ENCODE data around the gene GNAO1.

GNAO1 gene

DNA sequence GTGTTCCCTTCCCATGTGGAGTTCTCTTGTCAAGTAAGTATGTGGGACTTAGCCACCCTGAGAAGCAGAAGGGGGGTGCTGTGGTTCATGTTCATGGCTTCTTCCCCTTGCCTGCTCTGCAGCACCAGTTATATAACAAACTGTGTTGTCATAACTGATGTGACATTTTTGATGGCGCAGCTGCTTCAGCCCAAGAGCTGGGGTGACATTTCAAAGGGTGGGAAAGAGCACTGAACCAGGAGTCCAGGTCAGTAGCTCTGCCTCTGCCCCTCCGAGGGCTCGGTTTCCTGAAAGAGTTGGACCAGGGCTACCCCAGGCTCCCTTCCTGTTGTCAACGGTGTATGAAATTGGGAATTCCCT lies 7.4 kb downstream of the GNAO1 start:
- no peak for DNase-seq

DNA sequence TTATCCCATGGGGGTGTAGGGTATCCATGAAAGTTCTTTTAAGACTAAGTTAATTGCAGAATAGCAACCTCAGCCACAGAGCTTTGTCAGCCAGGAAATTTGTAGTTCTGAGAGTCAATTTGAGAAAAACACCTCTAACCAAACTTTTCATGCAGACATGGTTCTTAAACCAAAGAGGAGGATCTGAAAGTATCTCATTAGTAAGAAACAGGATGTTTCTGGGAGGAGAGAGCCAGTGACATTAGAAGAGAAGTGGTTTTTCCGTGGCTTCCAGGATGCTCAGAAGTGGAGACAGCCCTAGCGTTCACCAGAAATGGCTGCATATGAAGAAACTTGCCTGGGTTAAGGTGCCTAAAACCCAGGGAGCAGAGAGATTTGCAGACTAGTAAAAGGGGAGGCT lies 7.9 kb downstream of the GNAO1 start:
- no peak for DNase-seq

DNA sequence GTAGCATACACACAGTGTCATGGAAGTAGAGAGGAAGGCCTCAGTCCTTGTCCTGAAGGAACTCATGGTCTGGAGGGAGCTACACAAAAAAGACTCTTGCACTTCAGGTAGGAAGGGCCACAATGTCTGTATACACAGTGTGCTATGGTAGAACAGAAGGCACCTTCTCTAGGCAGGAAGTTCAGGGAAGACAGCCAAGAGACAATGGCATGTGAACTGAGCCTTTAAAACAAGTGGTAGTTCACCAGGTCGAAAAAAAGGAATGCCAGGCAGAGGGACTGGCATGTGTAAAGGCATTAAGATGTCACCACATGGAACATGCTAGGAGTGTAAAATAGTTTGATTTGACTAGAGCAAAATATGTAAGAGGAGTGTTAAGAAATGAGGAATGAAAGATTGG lies 9.7 kb downstream of the GNAO1 start:
- no peak for DNase-seq

DNA sequence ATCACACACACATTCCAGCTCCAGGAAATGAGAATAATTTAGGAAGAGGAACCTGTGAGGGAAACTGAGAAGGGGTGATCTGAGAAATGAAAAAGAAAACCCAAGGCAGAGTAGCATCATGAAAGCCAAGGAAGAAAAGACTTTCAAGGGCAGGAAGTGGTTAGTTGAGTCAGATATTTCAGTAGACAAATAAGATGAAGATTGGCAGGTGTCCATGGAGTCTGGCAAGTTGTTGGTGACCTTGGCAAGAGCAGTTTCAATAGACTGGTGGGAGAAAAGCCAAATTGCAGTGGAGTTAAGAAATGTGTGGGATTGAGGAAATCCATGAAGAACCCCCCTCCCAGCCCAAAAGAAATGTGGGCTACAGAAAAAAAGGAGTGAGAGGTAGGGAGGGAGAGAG lies 10.7 kb downstream of the GNAO1 start:
- DNase-seq: peak; percentile 17

DNA sequence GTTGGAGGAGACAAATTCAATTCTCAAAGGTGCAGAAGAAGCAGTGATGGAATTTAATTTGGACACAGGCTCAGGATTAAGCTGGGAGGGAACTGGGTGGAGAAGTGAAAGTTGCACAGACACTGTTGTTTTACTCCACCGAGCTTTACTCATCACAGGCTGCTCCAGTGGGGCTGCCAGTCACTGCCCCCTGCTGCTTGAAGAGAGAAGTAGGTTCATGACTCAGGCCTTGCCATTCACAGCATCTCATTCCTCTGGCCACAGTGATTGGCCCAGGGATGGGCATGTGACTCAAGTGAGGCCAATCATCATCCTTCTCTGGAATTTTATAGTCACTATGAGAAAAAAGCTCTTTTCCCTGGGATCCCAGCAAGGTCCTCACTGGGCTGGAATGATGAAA lies 11.8 kb downstream of the GNAO1 start:
- DNase-seq: peak; percentile 36

DNA sequence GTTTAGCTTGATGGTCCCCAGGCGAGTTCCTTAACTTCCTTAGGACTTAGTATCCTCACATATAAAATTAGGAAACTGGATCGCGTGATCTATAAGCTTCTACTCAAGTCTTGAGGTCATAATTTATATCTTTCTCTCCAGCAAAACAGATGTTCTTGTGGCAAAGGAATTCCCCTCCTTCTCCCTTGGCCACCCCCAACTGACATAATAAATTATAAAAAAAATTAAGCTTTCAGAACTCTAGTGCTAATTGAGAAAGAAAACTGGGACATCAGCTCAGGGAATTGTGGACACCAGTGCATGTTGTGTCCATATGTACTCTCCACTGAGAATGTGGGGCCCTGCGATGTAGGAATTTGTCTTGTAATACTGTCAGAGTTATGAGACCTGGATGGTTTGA lies 13.5 kb downstream of the GNAO1 start:
- no peak for DNase-seq

DNA sequence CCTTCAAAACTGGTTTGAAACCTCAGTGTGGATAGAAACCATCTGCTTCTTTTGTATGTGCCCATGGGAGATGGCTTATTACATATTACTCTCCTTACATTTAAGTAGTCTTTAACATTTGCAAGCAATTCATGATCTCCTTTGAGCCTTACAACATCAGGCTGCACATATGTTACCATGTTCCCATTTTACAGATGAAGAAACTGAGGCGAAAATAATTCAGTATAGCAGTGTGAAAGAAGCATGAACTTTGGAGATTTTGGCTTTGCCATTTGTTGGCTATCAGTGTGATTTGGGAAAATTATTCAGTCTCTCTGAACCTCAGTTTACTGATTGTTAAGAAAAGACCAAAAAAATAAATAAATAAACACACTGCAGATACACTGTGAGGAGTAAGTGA lies 15.7 kb downstream of the GNAO1 start:
- no peak for DNase-seq

DNA sequence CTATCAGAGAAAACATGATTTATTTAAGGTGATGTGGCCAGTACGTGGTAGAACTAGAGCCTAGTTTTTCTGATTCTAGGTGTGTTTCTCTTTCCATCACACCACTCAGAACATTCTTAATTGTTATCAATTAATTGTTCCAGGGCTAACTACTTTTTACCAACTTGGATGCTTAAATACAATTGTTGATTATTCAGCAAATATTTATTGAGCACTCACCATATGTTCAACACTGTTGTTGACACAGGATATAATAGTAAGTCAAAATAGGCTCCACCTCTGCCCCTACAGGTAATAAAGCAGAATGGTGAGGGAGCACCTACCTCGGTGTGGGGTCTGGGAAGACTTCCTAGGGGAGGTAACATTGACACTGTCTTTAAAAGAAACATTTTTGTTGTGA lies 16.1 kb downstream of the GNAO1 start:
- no peak for DNase-seq

DNA sequence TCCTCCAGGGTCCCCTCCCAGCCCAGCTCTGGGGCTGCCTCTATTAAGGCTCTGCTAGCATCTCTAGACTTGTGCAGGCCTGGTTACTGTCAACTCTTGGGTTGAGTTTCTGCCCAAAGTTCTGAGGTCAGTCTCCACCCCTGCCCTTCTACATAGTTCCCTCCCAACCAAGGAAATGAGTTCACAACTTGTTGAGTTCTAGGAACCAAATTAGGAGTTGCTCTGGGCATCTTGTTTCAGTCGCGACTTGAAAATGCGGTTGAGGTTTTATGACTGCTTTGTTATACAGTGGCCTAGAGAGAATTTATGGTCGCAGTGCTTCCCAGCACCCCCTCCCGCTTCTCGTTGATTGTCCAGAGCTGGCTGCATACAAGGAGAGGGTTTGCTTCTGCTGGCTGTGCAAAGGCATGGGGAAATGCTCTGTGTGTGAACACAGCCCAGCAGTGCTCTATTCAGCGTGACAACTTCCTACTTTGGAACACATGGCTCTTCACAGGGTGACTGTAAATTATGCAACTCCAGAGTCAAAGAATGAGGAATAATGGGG lies 20.2 kb downstream of the GNAO1 start:
- no peak for DNase-seq

DNA sequence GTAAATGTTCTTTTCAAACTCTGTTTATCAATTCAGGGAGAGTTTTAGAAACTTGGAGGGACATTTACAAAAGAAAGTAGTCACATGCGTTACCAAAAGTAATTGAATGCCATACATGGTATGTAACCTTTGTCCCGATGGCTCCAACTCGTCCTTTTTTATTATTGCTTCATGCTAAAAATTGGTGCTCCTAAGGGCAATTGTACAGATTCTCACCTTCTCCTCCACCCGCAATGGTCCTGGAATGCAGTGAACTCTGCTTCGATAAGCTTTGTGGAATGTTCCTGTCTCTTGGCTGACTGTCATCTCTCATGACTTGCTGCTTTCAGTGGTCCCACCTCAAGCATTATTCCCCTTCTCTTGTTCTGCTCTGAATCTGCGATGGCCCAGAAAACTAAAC lies 20.9 kb downstream of the GNAO1 start:
- DNase-seq: no peak

DNA sequence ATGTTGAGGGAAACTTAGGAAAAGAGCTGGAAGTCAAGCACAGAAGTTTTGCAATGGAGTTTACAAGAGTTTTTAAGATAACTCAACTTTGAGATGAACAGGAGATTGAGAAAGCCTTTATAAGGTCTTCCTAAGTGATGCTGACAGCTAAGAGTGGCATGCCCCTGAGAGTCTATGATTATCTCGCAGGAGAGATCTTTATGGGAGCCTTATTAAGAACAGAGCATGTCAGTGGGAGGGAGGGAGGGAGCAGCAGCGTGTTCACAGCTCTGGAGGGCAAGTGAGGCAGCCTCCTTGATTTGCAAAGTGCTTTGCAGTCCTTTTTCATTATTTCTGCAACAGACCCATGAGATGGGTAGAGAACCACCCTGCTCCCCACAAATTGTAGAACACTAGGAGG lies 30.7 kb downstream of the GNAO1 start:
- no peak for DNase-seq

DNA sequence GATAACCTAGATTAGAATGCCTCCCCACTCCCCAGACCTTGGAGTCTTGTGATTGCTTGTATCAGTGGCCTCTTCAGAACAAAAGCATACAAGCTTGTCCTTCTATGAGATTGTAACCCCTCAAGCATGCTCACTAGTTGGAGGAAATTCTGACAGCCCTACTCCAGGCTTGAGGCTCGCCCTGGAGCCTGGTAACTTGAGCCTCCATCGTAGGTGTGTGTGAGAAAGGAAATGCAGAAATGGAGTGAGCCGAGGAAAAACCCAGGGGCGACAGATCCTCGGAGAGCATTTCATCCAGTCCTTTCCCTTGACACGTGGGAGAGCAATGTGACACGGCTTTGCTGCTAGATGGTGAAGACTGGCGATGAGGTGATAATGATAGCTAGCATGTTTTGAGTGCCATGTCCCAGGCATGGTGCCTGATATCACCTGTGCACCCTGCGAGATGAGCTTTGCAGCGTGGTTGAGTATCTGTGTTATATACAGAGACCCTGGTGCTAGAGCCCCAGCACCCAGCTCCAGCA lies 31.2 kb downstream of the GNAO1 start:
- no peak for DNase-seq

DNA sequence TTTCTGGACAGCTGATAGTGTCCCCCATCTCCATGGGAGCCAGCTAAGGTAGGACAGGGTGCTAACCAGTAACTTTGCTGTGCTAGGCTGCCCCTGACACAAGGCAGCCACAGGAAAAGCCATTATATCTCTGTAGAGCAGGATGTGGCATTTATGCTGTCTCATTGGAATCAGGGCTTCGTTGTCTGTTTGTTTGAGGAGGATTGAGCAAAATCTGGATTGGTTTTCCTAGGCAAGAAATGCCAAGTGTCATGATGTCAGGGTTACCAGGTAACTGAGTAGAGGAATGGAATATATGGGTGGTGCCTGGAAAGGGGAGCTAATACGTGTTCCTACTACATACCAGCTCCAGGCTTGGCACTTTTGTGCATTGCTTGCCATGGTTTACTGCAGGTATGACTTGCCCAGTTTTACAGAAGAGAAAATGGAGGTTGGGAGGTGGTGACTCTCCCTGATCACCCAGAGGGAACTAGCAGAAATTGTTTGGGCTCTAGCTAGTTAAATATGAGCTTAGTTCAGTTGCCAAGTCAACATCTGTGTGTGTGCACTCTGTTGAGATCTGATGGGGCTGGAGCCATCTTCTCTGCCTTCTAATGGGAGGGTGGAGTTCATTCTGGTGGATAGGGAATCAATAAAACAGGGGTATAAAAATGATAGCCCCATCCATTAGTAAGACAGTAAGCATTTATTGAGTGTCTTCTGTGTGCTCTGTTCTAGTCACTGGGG lies 33.9 kb downstream of the GNAO1 start:
- no peak for DNase-seq

DNA sequence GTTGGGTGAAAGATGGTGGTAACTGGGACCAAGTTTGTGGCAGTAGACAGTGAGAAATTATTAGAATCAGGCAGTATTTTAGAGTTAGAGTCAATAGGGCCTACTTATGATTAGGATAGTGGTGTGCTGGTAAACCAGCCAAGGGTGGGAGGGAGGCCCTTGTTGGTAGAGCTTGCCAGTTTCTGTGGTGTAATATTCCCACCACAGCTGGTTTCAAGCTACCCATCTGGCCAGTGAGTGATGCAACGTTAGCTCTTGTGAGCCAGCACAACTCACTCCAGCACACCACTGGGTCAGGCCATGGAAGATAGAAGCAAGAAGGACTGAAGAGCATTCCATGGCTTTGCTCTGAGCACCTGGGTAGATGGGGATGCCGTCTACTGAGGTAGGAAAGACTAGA lies 34.9 kb downstream of the GNAO1 start:
- no peak for DNase-seq

DNA sequence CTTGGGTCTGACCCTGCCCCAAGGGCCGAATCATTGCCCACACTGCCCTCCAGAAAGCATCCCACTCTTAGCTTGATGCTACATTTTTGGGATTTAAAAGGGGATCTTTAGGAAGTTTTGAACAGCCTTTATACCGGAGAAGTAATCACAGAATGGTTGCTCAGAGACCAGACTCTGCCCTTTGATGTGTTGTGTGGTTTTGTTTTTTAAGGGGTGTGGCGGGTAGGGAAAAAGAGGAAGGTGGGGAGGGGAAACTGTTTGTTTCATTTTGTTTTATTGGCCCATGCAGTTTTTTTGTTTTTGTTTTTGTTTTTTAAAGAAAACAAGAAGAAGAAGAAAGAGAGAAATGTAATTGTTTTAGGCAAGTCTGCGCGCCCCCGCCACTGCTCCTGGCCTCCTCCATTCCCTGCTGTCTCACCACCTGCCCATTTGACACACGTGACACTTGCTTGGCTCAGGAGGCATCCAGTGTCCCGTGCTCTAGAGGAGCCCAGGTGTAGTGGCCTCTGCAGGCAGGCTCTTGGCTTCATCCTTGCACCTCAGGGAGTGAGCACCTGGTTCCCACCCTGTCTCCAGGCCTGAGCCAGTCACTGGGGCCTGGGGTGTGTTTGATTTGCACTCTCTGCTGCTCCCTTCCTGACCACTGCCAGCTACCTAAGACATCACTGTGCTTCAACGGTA lies 35.7 kb downstream of the GNAO1 start:
- no peak for DNase-seq

DNA sequence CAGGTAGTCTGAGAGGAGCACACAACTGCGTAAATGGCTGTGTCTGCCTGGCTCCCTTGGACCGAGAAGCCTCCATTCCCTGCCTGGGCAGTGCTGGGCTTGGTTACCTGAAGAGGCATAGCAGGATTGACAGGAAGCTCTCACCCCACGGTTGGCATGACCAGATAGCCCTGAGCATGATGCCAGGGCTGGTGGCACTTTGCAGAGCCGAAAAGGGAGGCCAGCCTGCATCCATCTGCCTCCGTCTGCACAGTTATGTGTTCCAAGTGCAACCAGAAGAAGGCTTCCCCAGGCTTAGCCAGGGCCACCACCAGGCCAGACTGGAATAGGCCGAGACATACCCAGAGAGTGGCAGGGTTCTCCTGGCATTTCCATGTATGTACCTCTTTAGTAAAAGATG lies 36.6 kb downstream of the GNAO1 start:
- no peak for DNase-seq

DNA sequence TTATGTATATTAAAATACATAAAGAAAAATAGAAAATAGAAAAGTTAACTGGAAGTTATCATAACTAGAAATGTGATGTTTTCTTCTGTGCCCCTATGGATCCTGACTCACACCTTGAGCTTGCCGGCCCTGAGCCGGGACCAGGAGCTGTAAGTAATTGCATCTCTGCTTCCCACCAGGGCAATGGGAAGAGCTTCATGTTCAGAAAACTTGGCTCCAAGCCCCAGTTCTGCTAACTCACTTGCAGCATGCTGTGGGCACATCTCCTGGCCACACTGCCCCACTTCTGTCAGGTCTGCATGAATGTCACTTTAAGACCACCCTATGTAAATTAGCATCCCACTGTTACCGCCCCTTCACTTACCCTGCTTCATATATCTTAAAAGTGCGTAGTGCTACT lies 37.2 kb downstream of the GNAO1 start:
- DNase-seq: no peak

DNA sequence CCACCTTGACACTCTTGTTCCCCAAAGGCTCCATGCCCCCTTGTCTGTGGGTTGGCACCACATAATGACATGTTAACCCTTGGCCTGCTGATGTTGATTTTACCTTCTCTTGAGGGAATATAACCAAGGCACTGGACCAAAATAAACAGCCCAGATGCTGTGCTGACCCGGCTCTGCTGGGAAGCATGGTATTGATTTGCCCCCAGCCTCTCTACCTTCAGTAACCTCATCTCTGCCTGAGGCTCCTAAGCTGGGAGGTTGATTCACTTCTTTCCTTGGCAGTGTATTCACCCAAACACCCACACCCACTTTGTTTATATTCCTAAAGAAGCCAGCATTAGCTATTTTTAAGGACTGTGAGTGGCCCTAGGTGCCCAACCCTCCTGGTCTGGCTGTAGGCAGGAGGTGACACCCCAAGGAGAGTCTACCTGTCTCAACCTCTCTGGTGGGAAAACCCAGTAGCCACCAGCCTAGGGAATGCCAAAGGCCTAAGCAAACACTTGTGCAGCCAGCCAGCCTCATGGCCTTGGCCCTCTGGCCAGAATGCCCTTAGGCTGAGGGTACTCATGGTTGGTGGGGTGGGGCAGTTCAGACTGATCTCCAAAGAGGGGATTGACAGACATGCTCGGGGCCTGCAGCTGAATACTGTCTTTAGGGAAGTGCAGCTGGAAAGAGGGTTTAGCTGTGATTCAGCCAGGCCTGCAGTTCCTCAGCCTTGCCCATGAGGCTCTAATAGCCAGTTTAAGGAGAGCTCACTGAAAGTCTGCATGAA lies 42.7 kb downstream of the GNAO1 start:
- DNase-seq: no peak

DNA sequence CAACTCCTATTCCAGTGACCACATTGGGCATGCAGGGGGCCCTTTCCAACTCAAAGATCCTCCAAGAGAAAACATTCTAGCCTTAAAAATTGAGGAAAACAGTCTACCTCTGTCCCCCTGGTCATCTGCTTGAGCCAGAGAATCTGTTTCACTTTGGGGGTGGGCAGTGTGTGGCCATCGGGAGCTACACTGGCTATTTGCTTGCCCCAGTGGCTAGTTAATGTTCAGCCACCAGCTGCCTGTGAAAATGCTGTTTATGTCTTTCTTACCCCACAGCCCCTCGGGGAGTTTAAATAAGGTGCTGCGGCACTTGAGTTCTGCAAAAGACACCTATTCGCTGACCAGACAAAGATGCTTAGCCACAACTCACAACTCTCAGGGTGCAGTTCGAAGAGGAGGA lies 43.4 kb downstream of the GNAO1 start:
- no peak for DNase-seq

DNA sequence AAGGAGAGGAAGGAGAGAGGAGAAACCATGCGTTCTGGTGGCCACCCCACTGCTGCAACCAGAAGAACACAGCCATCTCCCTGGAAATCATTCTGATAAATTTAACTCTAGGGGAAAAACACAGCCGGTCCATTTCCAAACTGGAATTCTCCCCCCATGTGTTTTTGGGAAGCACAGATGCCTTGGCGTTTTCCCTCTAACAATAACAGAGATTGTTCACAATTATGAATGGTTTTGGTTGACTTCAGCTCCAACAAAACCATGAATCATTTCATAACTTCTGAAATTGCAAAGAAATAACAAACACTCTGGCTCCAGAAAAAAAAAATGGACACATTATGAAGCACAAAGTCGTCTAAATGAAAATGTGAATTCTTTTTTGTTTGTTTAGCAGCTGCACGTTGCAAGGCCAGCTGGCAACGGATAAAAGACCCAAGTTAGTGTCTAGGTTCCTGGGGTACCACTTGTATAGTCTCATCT lies 46.2 kb downstream of the GNAO1 start:
- no peak for DNase-seq

DNA sequence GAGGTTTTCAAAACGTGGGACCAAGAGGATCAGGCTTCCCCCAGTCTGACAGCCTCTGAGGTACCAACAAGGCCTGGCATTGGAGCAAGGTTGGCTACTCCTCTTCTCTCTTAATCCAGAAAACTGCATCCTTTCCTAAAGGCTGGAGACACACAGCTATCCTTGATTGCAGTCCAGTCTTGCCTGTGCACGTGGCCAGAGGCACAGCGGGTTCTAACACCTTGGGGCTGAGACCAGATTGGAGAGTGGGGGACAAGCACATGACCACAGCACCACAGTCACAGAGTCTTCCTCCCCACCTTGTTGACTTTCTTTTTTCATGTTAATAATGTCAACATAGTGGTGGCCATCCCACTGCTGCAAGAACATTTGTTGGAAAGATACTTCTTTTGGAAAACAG lies 46.9 kb downstream of the GNAO1 start:
- no peak for DNase-seq

DNA sequence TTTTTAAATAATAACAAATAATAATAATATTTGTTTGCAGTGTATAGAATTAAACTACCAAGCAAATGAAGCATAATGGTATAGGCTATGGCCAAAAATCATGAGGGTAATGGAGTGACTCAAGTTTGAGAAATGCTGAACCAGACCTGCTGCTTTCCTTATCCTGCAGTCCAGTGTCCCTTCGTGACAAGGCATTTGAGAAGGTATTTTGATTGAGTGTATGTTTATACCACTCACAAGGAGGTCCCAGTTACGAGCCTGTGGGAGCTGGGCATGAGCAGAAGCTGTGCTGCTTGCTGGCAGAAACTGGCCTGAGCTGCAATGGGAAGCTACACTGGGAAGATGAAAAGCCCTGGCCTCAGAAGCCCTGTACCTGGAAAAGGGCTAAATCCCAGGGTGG lies 50.3 kb downstream of the GNAO1 start:
- DNase-seq: no peak

DNA sequence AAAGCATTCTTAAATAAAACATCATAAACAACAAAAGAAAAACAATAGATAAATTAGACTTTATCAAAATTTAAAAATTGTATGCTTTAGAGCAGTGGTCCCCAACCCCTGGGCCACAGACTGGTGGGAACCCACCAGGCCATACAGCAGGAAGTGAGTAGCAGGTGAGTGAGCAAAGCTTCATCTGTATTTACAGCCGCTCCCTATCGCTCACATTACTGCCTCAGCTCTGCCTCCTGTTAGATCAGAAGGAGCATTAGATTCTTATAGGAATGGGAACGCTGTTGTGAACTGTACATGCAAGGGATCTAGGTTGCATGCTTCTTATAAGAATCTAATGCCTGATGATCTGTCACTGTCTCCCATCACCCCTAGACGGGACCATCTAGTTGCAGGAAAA lies 51.5 kb downstream of the GNAO1 start:
- no peak for DNase-seq

DNA sequence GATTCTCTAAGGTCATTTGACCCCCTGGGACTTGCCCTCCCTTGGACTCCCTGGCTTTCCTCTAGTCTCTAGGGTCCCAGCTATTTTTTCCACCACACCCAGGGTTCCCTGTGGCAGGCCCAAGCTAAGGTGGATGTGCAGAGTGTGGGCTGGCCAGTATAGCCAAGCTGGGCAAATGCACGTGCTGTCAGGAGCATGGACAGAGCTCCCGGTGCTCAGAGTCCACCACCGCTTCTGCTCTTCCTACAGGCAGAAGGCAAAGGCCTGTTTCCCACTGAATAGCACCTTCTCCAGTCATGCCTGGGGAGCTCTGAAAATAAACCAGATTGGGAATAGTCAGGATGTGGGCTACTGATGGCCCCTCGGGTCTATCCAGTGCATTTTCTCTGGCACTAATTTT lies 53.3 kb downstream of the GNAO1 start:
- no peak for DNase-seq
